T-cell (primary cell): Measurements from ENCODE around the gene SIPA1. TPM values are rescaled to one million over a fixed set of nuclear protein-coding genes. Genes with fewer than 3 reads are reported as not detected.
"Not testable (repeated sequence)": the region's sequence is repeated elsewhere in the genome, so short reads cannot be mapped to it uniquely, and the experiment has no call there.

ENCODE experiments used
- ATAC-seq, 4 experiments: fragments of 200-7000 bp in 3 of 4; fragments of 150-1000 bp in 1 of 4; cut with Tn5 transposase; replicated peaks in 1 of 4; 1 replicate in 3 of 4; 2 replicates in 1 of 4; pipeline ENCODE4 v1.10.0; 2021; ENCODE audit warnings: moderate library complexity in 3 of 4, mild to moderate bottlenecking in 2 of 4, moderate number of reproducible peaks in 1 of 4
- CTCF ChIA-PET, 2 donors: fragments of 300-600 bp; sonication (Branson Sonifier 250); formaldehyde crosslinking; loops; one replicate each; lab custom pipeline; 2022; ENCODE audit warnings: antibody characterized with exemption in 2 of 2; lab: Charles Lee
- POLR2A ChIA-PET, 2 donors: fragments of 300-600 bp; sonication (Branson Sonifier 250); formaldehyde crosslinking; loops; one replicate each; lab custom pipeline; 2022; ENCODE audit warnings: antibody characterized with exemption in 2 of 2; lab: Charles Lee
- DNase-seq, 35 experiments: peaks; one replicate each; pipeline versions ENCODE4 v3.0.0 to v3.0.0-alpha.2; 2013 to 2023
- H3K27ac ChIP-seq: one replicate; pipeline ENCODE4 v1.5.1; 2013; ENCODE audit warnings: low read length
- H3K27me3 ChIP-seq, 2 experiments: replicated peaks in 1 of 2; 1 replicate in 1 of 2; 2 replicates in 1 of 2; pipeline versions ENCODE4 v1.6.1 to v1.7.0; 2013; ENCODE audit warnings: low read length in 1 of 2, mixed read lengths in 1 of 2; ENCODE audit not compliant: control insufficient read depth in 2 of 2, insufficient read depth in 2 of 2; ENCODE audit errors: extremely low read depth in 1 of 2
- H3K36me3 ChIP-seq, 2 donors: 1 replicate in 1 of 2; 2 replicates in 1 of 2; pipeline versions ENCODE4 v1.6.1 to v1.7.0; 2013; ENCODE audit warnings: low read length in 1 of 2; ENCODE audit not compliant: control insufficient read depth in 2 of 2, insufficient read depth in 1 of 2; ENCODE audit errors: extremely low read depth in 1 of 2
- H3K4me1 ChIP-seq, 2 experiments: 1 replicate in 1 of 2; 2 replicates in 1 of 2; pipeline versions ENCODE4 v1.6.1 to v1.7.0; 2013; ENCODE audit warnings: low read length in 2 of 2, mixed read lengths in 1 of 2; ENCODE audit not compliant: insufficient read depth in 2 of 2, control insufficient read depth in 1 of 2; ENCODE audit errors: extremely low read depth in 1 of 2
- H3K4me3 ChIP-seq, 2 donors: 1 replicate in 1 of 2; 2 replicates in 1 of 2; pipeline versions ENCODE4 v1.5.1 to v1.7.0; 2013; ENCODE audit warnings: mild to moderate bottlenecking in 2 of 2, low read length in 1 of 2, moderate library complexity in 1 of 2; ENCODE audit not compliant: control insufficient read depth in 1 of 2; ENCODE audit errors: extremely low read depth in 1 of 2
- H3K9me3 ChIP-seq: 2 replicates; pipeline ENCODE4 v1.7.0; 2013
- H3K27ac Mint-ChIP-seq, 2 donors: one replicate each; pipeline ENCODE4 v1.8.0; 2020 to 2021; ENCODE audit warnings: mild to moderate bottlenecking in 2 of 2, mixed read lengths in 2 of 2
- H3K27me3 Mint-ChIP-seq, 2 donors: one replicate each; pipeline ENCODE4 v1.8.0; 2021 to 2022; ENCODE audit warnings: mixed read lengths in 2 of 2
- H3K36me3 Mint-ChIP-seq: one replicate; pipeline ENCODE4 v1.8.0; 2021; ENCODE audit warnings: mixed read lengths
- H3K4me1 Mint-ChIP-seq, 3 donors: one replicate each; pipeline ENCODE4 v1.8.0; 2020 to 2022; ENCODE audit warnings: mixed read lengths in 3 of 3, mild to moderate bottlenecking in 1 of 3
- H3K4me3 Mint-ChIP-seq, 3 donors: one replicate each; pipeline ENCODE4 v1.8.0; 2020 to 2022; ENCODE audit warnings: mild to moderate bottlenecking in 3 of 3, mixed read lengths in 3 of 3, moderate library complexity in 3 of 3
- H3K9me3 Mint-ChIP-seq, 3 donors: one replicate each; pipeline ENCODE4 v1.8.0; 2020 to 2022; ENCODE audit warnings: mixed read lengths in 3 of 3
- WGBS: methylation state at CpG from one replicate; pipeline ENCODE4 v1.1.5; 2013; ENCODE audit warnings: missing lambda C conversion rate; ENCODE audit not compliant: insufficient coverage; 5-methylcytosine and 5-hydroxymethylcytosine counted together
- total RNA-seq, 35 experiments: library from RNA in 6 of 35; stranded (reverse) in 6 of 35; fragments of 120-200 nt in 1 of 35; gene quantifications; one replicate each; pipeline versions ENCODE4 v1.2.1 to v1.2.4 and lab custom pipeline; 2013 to 2026

The SIPA1 gene
- total RNA-seq, 5 donors from 2014 or later (not counting 1 experiment from before 2014, with no cell fraction given), result 179 to 285 (median 200) TPM

GRCh38 chr11:65660038-65660437, 22.1 kb downstream of the SIPA1 start:
- H3K27me3 ChIP-seq, result no peaks in the 10 kb centered on the region
- no peaks in the 10 kb centered on the region for H3K27me3 Mint-ChIP-seq
- peak overlapping the region; percentile 44 to 87 (median 68) for H3K4me3 Mint-ChIP-seq
- no peak for DNase-seq
- no peak for ATAC-seq
- peaks cover 16 to 68% of the 10 kb centered on the region in 2 donors for H3K36me3 ChIP-seq
- ChIA-PET POLR2A (interaction anchor here in 1 of 2 donors (1.8 kb wide), 1 partner anchor 18 kb away, joined by 5 read pairs; no protein-coding TSS in a partner anchor), CTCF (no interaction called here)
- H3K27ac ChIP-seq, result peak overlapping the region; percentile 16
- H3K4me1 ChIP-seq, result peaks cover 6 to 59% of the 10 kb centered on the region in 2 experiments
- WGBS, result 98% methylated on average over 5 of the region's 9 CpGs
- peaks cover 50 to 54% (median 54%) of the 10 kb centered on the region in 3 donors for H3K4me1 Mint-ChIP-seq
- no peak overlapping the region for H3K4me3 ChIP-seq
- H3K36me3 Mint-ChIP-seq, result peaks cover 44% of the 10 kb centered on the region
- H3K9me3 Mint-ChIP-seq, result no peaks in the 10 kb centered on the region
- no peaks in the 10 kb centered on the region for H3K9me3 ChIP-seq
- H3K27ac Mint-ChIP-seq, result peak overlapping the region; percentile 52 to 69

GRCh38 chr11:65660908-65661307, 23.0 kb downstream of the SIPA1 start:
- H3K27me3 Mint-ChIP-seq, ATAC-seq, H3K9me3 ChIP-seq, H3K27me3 ChIP-seq, H3K4me3 ChIP-seq, DNase-seq, H3K9me3 Mint-ChIP-seq, CTCF ChIA-PET: not testable (repeated sequence)
- Mint-ChIP-seq H3K36me3 (peaks cover 36% of the 10 kb centered on the region), H3K4me3 (peak overlapping the region; percentile 83 to 87 (median 84)), H3K4me1 (peaks cover 48 to 51% (median 51%) of the 10 kb centered on the region in 3 donors), H3K27ac (peak overlapping the region; percentile 36 to 83)
- peak overlapping the region; percentile 88 for H3K27ac ChIP-seq
- POLR2A ChIA-PET, result interaction anchor here (0.6 to 1.8 kb wide), 6 partner anchors 13 to 1691 kb away, joined by 3 to 11 read pairs (median 8); no protein-coding TSS in a partner anchor
- H3K4me1 ChIP-seq, result peaks cover 6 to 57% of the 10 kb centered on the region in 2 experiments
- WGBS, result 80% methylated on average over 1 of the region's 9 CpGs
- H3K36me3 ChIP-seq, result peaks cover 11 to 59% of the 10 kb centered on the region in 2 donors

- Mint-ChIP-seq H3K27me3 (no peaks in the 10 kb centered on the region), H3K9me3 (no peaks in the 10 kb centered on the region), H3K27ac (peak overlapping the region; percentile 83 to 84), H3K36me3 (peaks cover 30% of the 10 kb centered on the region), H3K4me3 (peak overlapping the region; percentile 83 to 87 (median 84)), H3K4me1 (peaks cover 45 to 49% (median 46%) of the 10 kb centered on the region in 3 donors)
- 97% methylated on average over 7 of the region's 25 CpGs for WGBS
- H3K4me3 ChIP-seq, result peak overlapping the region; percentile 67 to 97
- ATAC-seq (no peak), DNase-seq (peak in 1 of 35 experiments; percentile 11)
- H3K27me3 ChIP-seq, result no peaks in the 10 kb centered on the region
- POLR2A ChIA-PET, result interaction anchor here in 1 of 2 donors (1.8 kb wide), 1 partner anchor 19 kb away, joined by 5 read pairs; no protein-coding TSS in a partner anchor
- peaks cover 11 to 53% of the 10 kb centered on the region in 2 donors for H3K36me3 ChIP-seq
- H3K4me1 ChIP-seq, result peaks cover 6 to 57% of the 10 kb centered on the region in 2 experiments
- H3K9me3 ChIP-seq, result no peaks in the 10 kb centered on the region
- CTCF ChIA-PET, result no interaction called here
- peak overlapping the region; percentile 88 for H3K27ac ChIP-seq
Measured at GRCh38 chr11:65661599-65662246, 23.8 kb downstream of the SIPA1 start.

GRCh38 chr11:65662247-65662798, 24.4 kb downstream of the SIPA1 start:
- peak overlapping the region; percentile 83 to 84 for H3K27ac Mint-ChIP-seq

GRCh38 chr11:65662799-65663638, 25.1 kb downstream of the SIPA1 start, which contains the start of gene RELA:
TSS of gene RELA (minus strand) at chr11:65662916. CDS start at chr11:65662832, 84 bp downstream.
- under 1% methylated on average over 90 of the region's 91 CpGs for WGBS
- Mint-ChIP-seq H3K36me3 (peaks cover 24% of the 10 kb centered on the region), H3K4me3 (peak within 1 kb of the TSS; percentile 86 to 87 (median 87)), H3K27ac (peak within 1 kb of the TSS; percentile 94), H3K9me3 (no peaks in the 10 kb centered on the region), H3K4me1 (peaks cover 33 to 41% (median 35%) of the 10 kb centered on the region in 3 donors), H3K27me3 (no peaks in the 10 kb centered on the region)
- peak within 1 kb of the TSS; percentile 67 to 97 for H3K4me3 ChIP-seq
- H3K36me3 ChIP-seq, result peaks cover 6 to 41% of the 10 kb centered on the region in 2 donors
- POLR2A ChIA-PET, result interaction anchor here (0.5 to 1.6 kb wide), 4 partner anchors 10 to 241 kb away, joined by 3 to 5 read pairs (median 4); partner anchors contain the start of gene NEAT1 (in 1 of the 2)
- CTCF ChIA-PET, result interaction anchor here in 1 of 2 donors (0.6 to 1.4 kb wide), 5 partner anchors 11 to 884 kb away, joined by 3 to 9 read pairs (median 3); partner anchors contain the start of gene PCNX3
- no peaks in the 10 kb centered on the region for H3K9me3 ChIP-seq
- DNase-seq, result peak; percentile 75 to 93 (median 85)
- H3K27me3 ChIP-seq, result no peaks in the 10 kb centered on the region
- peak; percentile 83 to 92 (median 89) for ATAC-seq
- H3K27ac ChIP-seq, result peak within 1 kb of the TSS; percentile 94
- peaks cover 6 to 56% of the 10 kb centered on the region in 2 experiments for H3K4me1 ChIP-seq

More at GRCh38 chr11:65662247-65662798, 24.4 kb downstream of the SIPA1 start:
- H3K27ac ChIP-seq, result peak overlapping the region; percentile 88
- 1% methylated on average over 17 of the region's 29 CpGs for WGBS
- H3K4me3 Mint-ChIP-seq, result peak overlapping the region; percentile 83 to 87 (median 87)
- H3K27me3 ChIP-seq, result no peaks in the 10 kb centered on the region
- H3K9me3 ChIP-seq, result no peaks in the 10 kb centered on the region
- H3K9me3 Mint-ChIP-seq, result no peaks in the 10 kb centered on the region
- ChIA-PET CTCF (interaction anchor here in 1 of 2 donors (0.6 to 1.4 kb wide), 3 partner anchors 23 to 883 kb away, joined by 3 to 4 read pairs (median 3); partner anchors contain the start of gene PCNX3), POLR2A (interaction anchor here in 1 of 2 donors (0.6 to 1.6 kb wide), 2 partner anchors 9 to 240 kb away, joined by 4 to 5 read pairs; partner anchors contain the start of gene NEAT1)
- H3K4me3 ChIP-seq, result peak overlapping the region; percentile 67 to 97
- H3K4me1 Mint-ChIP-seq, result peaks cover 39 to 46% (median 40%) of the 10 kb centered on the region in 3 donors
- H3K36me3 Mint-ChIP-seq, result peaks cover 29% of the 10 kb centered on the region
- H3K27me3 Mint-ChIP-seq, result no peaks in the 10 kb centered on the region
- DNase-seq (peak in 1 of 35 experiments; percentile 47), ATAC-seq (peak in 3 of 4 experiments; percentile 39 to 44 (median 42))
- H3K4me1 ChIP-seq, result peaks cover 6 to 57% of the 10 kb centered on the region in 2 experiments
- peaks cover 6 to 48% of the 10 kb centered on the region in 2 donors for H3K36me3 ChIP-seq
